Cardiac muscle cell (in vitro differentiated cells and primary cell): ENCODE measurements around the gene SF1. TPM values are rescaled to one million over a fixed set of nuclear protein-coding genes. Genes with fewer than 3 reads are reported as not detected.

Experiments
- DNase-seq, 2 donors: peaks; one replicate each; pipeline versions ENCODE4 v3.0.0 to v3.0.0-alpha.2; 2010 to 2017; ENCODE audit warnings: low read depth in 1 of 2, low spot score in 1 of 2
- H3K27ac ChIP-seq: fragments of 200-600 bp; sonication (generic); 2 replicates; pipeline ENCODE4 v1.5.1; 2016
- H3K27me3 ChIP-seq: fragments of 200-600 bp; sonication (generic); 2 replicates; pipeline ENCODE4 v1.6.0; 2016; ENCODE audit warnings: control low read depth
- H3K36me3 ChIP-seq: fragments of 200-600 bp; sonication (generic); 2 replicates; pipeline ENCODE4 v1.5.1; 2016; ENCODE audit warnings: control low read depth
- H3K4me1 ChIP-seq: fragments of 200-600 bp; sonication (generic); 2 replicates; pipeline ENCODE4 v1.8.1; 2017; ENCODE audit warnings: low read depth, mild to moderate bottlenecking, mixed run types
- H3K4me3 ChIP-seq: fragments of 200-600 bp; sonication (generic); 2 replicates; pipeline ENCODE4 v1.5.1; 2016; ENCODE audit warnings: mild to moderate bottlenecking
- H3K9me3 ChIP-seq: fragments of 200-600 bp; sonication (generic); 2 replicates; pipeline ENCODE4 v1.5.1; 2017; ENCODE audit warnings: low read depth, mild to moderate bottlenecking, control low read depth
- polyA plus RNA-seq: library from polyadenylated mRNA; unstranded; fragments of >200 nt; fragmentation: Nextera tagmentation; extraction: Ambion mirVana; gene quantifications from 2 replicates; pipeline ENCODE4 v1.2.1, GENCODE V29; 2016
- total RNA-seq: library from RNA; depleted of rRNA; stranded (reverse); fragments of >200 nt; gene quantifications from 2 replicates; pipeline ENCODE4 v1.2.3, GENCODE V29; 2016
- TF ChIP-seq, protein P1 (sequence below): IDR thresholded peaks from 2 replicates; pipeline ENCODE4 v1.5.1; 2012; ENCODE audit warnings: low read depth, mild to moderate bottlenecking, low read length

SF1 gene
- total and polyA plus RNA-seq, 2 experiments from 2014 or later = 143 to 360 TPM

GRCh38 chr11:64715110-64715509 is 63.2 kb downstream of the SF1 start:
- peaks cover 3% of the 10 kb centered on the region for H3K4me1 ChIP-seq

DNA sequence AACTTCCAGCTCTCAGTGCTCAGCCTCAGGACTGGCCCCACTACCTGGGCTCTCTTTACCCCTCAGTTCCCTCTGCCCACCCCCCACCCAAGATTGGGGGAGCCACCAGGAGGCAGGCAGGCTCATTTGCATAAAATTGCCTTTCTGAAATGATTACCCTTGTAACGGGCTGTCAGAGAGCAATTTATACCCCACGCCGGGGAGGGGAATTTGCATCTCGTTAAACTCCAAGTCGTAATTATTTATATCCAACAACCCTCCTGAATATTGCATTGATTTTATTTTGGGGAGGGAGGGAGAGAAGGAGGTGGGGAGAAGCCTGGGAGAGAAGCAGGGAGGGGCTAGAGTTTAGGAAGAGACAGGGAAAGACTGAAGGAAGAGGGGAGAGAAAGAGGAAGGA is 63.7 kb downstream of the SF1 start:
- Histone ChIP-seq H3K27me3 (peaks cover 97% of the 10 kb centered on the region), H3K27ac (no peak overlapping the region), H3K4me1 (peaks cover 3% of the 10 kb centered on the region), H3K9me3 (no peaks in the 10 kb centered on the region), H3K4me3 (no peak overlapping the region), H3K36me3 (no peaks in the 10 kb centered on the region)
- DNase-seq = no peak
- TF ChIP-seq, protein P1, sequence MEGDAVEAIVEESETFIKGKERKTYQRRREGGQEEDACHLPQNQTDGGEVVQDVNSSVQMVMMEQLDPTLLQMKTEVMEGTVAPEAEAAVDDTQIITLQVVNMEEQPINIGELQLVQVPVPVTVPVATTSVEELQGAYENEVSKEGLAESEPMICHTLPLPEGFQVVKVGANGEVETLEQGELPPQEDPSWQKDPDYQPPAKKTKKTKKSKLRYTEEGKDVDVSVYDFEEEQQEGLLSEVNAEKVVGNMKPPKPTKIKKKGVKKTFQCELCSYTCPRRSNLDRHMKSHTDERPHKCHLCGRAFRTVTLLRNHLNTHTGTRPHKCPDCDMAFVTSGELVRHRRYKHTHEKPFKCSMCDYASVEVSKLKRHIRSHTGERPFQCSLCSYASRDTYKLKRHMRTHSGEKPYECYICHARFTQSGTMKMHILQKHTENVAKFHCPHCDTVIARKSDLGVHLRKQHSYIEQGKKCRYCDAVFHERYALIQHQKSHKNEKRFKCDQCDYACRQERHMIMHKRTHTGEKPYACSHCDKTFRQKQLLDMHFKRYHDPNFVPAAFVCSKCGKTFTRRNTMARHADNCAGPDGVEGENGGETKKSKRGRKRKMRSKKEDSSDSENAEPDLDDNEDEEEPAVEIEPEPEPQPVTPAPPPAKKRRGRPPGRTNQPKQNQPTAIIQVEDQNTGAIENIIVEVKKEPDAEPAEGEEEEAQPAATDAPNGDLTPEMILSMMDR = no peak

More at GRCh38 chr11:64715110-64715509, 63.2 kb downstream of the SF1 start:
- peaks cover 99% of the 10 kb centered on the region for H3K27me3 ChIP-seq
- DNase-seq = no peak
- TF ChIP-seq, protein P1 = no peak
- no peaks in the 10 kb centered on the region for H3K36me3 ChIP-seq
- no peak overlapping the region for H3K27ac ChIP-seq
- no peak overlapping the region for H3K4me3 ChIP-seq
- H3K9me3 ChIP-seq = no peaks in the 10 kb centered on the region

Other genes with a start within 250 kb of the SF1 start
- gene SLC22A11, start 222.6 kb downstream of the SF1 start, total RNA-seq = 0.42 TPM in 1 of 2 replicates, not detected in the other
- gene SLC22A11, start 222.6 kb downstream of the SF1 start, polyA plus RNA-seq = 1.3 TPM in 1 of 2 replicates, not detected in the other
- gene SLC22A12, start 187.3 kb downstream of the SF1 start, total RNA-seq = not detected in 2 replicates
- not detected in 2 replicates for gene SLC22A12, start 187.3 kb downstream of the SF1 start, polyA plus RNA-seq
- 1.2 and 1.4 TPM in 2 replicates for gene NRXN2, start 55.3 kb downstream of the SF1 start, total RNA-seq
- 0.65 and 1.3 TPM in 2 replicates for gene NRXN2, start 55.3 kb downstream of the SF1 start, polyA plus RNA-seq
- gene RASGRP2, start 34.4 kb downstream of the SF1 start, total RNA-seq = 29.5 and 60.8 TPM in 2 replicates
- 60.8 and 64.0 TPM in 2 replicates for gene RASGRP2, start 34.4 kb downstream of the SF1 start, polyA plus RNA-seq
- gene PYGM, start 18.6 kb downstream of the SF1 start, total RNA-seq = 246 and 281 TPM in 2 replicates
- 244 and 260 TPM in 2 replicates for gene PYGM, start 18.6 kb downstream of the SF1 start, polyA plus RNA-seq
- 24.3 and 35.9 TPM in 2 replicates for gene MAP4K2, start 24.7 kb upstream of the SF1 start, total RNA-seq
- 16.1 and 31.1 TPM in 2 replicates for gene MAP4K2, start 24.7 kb upstream of the SF1 start, polyA plus RNA-seq
- gene MEN1, start 32.0 kb upstream of the SF1 start, total RNA-seq = 26.7 and 27.7 TPM in 2 replicates
- 57.5 and 62.1 TPM in 2 replicates for gene MEN1, start 32.0 kb upstream of the SF1 start, polyA plus RNA-seq
- 4.6 and 10.1 TPM in 2 replicates for gene CDC42BPG, start 66.1 kb upstream of the SF1 start, total RNA-seq
- gene CDC42BPG, start 66.1 kb upstream of the SF1 start, polyA plus RNA-seq = 2.2 and 3.5 TPM in 2 replicates
- 119 and 160 TPM in 2 replicates for gene EHD1, start 100.1 kb upstream of the SF1 start, total RNA-seq
- 57.4 and 70.0 TPM in 2 replicates for gene EHD1, start 100.1 kb upstream of the SF1 start, polyA plus RNA-seq
- 33.9 and 36.2 TPM in 2 replicates for gene ATG2A, start 138.7 kb upstream of the SF1 start, total RNA-seq
- 8.1 and 13.3 TPM in 2 replicates for gene ATG2A, start 138.7 kb upstream of the SF1 start, polyA plus RNA-seq
- 26.2 and 29.2 TPM in 2 replicates for gene PPP2R5B, start 146.1 kb upstream of the SF1 start, total RNA-seq
- gene PPP2R5B, start 146.1 kb upstream of the SF1 start, polyA plus RNA-seq = 29.2 and 30.7 TPM in 2 replicates
- gene GPHA2, start 157.4 kb upstream of the SF1 start, total RNA-seq = not detected in 2 replicates
- gene GPHA2, start 157.4 kb upstream of the SF1 start, polyA plus RNA-seq = 0.60 TPM in 1 of 2 replicates, not detected in the other
- gene MAJIN, start 193.6 kb upstream of the SF1 start, total RNA-seq = not detected in 2 replicates
- gene MAJIN, start 193.6 kb upstream of the SF1 start, polyA plus RNA-seq = 0.06 TPM in 1 of 2 replicates, not detected in the other
- gene BATF2, start 218.4 kb upstream of the SF1 start, total RNA-seq = 0.21 and 0.25 TPM in 2 replicates
- not detected in 2 replicates for gene BATF2, start 218.4 kb upstream of the SF1 start, polyA plus RNA-seq
- 189 and 224 TPM in 2 replicates for gene ARL2, start 235.6 kb upstream of the SF1 start, total RNA-seq
- gene ARL2, start 235.6 kb upstream of the SF1 start, polyA plus RNA-seq = 230 and 246 TPM in 2 replicates
- 24.5 and 33.0 TPM in 2 replicates for gene SNX15, start 248.9 kb upstream of the SF1 start, total RNA-seq
- gene SNX15, start 248.9 kb upstream of the SF1 start, polyA plus RNA-seq = 38.4 and 41.3 TPM in 2 replicates